Breast epithelium (tissue), 3 donors: ENCODE results near the gene GALNT10.

ENCODE experiments used
- POLR2A ChIP-seq: fragments of 450-650 bp; IDR thresholded peaks from one replicate; pipeline ENCODE4 v1.6.1; 2016; ENCODE audit warnings: antibody characterized with exemption, mild to moderate bottlenecking, moderate library complexity
- POLR2AphosphoS5 ChIP-seq, 3 donors: sonication (generic); formaldehyde crosslinking; IDR thresholded peaks; one replicate each; pipeline ENCODE4 v1.6.1; 2017; ENCODE audit warnings: antibody characterized with exemption in 3 of 3
- TF ChIP-seq, protein P1 (sequence below), 3 donors: fragments of 450-650 bp; IDR thresholded peaks; one replicate each; pipeline ENCODE4 v1.5.1; 2016 to 2017; ENCODE audit warnings: antibody characterized with exemption in 3 of 3, mild to moderate bottlenecking in 3 of 3, moderate library complexity in 3 of 3

DNA sequence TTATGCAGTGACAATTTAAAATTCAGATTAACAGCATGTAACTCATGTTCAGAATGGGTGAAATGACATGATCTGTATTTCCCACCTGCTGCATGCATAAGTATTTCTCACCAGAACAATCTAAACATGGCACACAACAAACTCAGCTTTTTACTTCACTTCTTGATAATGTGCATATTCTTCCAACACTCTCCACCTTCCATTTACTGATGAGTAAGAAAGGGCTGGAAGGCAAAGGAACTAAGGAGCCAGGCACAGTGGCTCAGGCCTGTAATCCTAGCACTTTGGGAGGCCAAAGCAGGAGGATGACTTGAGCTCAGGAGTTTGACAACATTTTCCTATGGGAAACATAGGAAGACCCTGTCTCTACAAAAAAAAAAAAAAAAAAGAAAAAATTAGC lies 219.5 kb downstream of the GALNT10 start:
- TF ChIP-seq, protein P1, sequence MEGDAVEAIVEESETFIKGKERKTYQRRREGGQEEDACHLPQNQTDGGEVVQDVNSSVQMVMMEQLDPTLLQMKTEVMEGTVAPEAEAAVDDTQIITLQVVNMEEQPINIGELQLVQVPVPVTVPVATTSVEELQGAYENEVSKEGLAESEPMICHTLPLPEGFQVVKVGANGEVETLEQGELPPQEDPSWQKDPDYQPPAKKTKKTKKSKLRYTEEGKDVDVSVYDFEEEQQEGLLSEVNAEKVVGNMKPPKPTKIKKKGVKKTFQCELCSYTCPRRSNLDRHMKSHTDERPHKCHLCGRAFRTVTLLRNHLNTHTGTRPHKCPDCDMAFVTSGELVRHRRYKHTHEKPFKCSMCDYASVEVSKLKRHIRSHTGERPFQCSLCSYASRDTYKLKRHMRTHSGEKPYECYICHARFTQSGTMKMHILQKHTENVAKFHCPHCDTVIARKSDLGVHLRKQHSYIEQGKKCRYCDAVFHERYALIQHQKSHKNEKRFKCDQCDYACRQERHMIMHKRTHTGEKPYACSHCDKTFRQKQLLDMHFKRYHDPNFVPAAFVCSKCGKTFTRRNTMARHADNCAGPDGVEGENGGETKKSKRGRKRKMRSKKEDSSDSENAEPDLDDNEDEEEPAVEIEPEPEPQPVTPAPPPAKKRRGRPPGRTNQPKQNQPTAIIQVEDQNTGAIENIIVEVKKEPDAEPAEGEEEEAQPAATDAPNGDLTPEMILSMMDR (IDR thresholded peaks at IDR 0.05), result no peak
- no peak for TF ChIP-seq POLR2AphosphoS5 (IDR thresholded peaks at IDR 0.05)
- TF ChIP-seq POLR2A, result no peak
